WERI-Rb-1 (cell line): ENCODE results near the gene ATP8B1.

Experiments used
- DNase-seq: peaks from one replicate; pipeline ENCODE4 v3.0.0-alpha.2; 2020
- H3K27ac ChIP-seq: fragments of 250-450 bp; sonication (Bioruptor Pico); 2 replicates; pipeline ENCODE4 v1.5.1; 2020; ENCODE audit warnings: mild to moderate bottlenecking, moderate library complexity
- H3K27me3 ChIP-seq: fragments of 250-450 bp; sonication (Bioruptor Pico); 2 replicates; pipeline ENCODE4 v1.5.1; 2021; ENCODE audit warnings: mild to moderate bottlenecking, low read depth, moderate library complexity; ENCODE audit not compliant: insufficient read depth, severe bottlenecking
- H3K36me3 ChIP-seq: fragments of 250-450 bp; sonication (Bioruptor Pico); 2 replicates; pipeline ENCODE4 v1.5.1; 2020; ENCODE audit warnings: mild to moderate bottlenecking, moderate library complexity
- H3K4me3 ChIP-seq: 2 replicates; pipeline ENCODE4 v1.5.1; 2011; ENCODE audit warnings: low read depth, mild to moderate bottlenecking, control low read depth, low read length
- H3K9me3 ChIP-seq: fragments of 250-450 bp; sonication (Bioruptor Pico); 2 replicates; pipeline ENCODE4 v1.5.1; 2021; ENCODE audit warnings: mild to moderate bottlenecking, moderate library complexity; ENCODE audit not compliant: severe bottlenecking
- TF ChIP-seq, protein P1 (sequence below): IDR thresholded peaks from 2 replicates; pipeline ENCODE4 v1.5.1; 2011; ENCODE audit warnings: low read depth, mild to moderate bottlenecking, control low read depth, inconsistent platforms, low read length

Gene ATP8B1

DNA sequence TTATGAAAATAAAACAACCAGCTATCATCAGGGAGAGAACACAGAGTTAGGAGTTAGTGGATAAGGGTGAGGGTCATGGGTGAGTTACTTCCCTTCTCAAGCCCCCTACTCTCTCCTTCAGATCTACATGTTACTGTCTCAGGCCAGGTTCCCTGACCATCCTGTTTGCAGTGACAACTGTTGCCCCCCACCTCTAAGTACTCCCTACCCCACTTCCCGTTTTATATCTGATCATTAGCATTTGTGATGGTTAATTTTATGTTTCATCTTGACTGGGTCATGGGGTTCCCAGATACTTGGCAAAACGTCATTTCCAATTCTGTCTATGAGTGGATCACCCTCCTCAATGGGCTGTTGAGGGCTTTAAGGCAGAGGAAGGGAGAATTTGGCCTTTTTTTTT lies 32.8 kb upstream of the ATP8B1 start:
- Histone ChIP-seq H3K36me3 (no peaks in the 10 kb centered on the region), H3K27me3 (no peaks in the 10 kb centered on the region), H3K9me3 (peaks cover 8% of the 10 kb centered on the region), H3K27ac (peak overlapping the region; percentile 46), H3K4me3 (no peak overlapping the region)
- TF ChIP-seq, protein P1, sequence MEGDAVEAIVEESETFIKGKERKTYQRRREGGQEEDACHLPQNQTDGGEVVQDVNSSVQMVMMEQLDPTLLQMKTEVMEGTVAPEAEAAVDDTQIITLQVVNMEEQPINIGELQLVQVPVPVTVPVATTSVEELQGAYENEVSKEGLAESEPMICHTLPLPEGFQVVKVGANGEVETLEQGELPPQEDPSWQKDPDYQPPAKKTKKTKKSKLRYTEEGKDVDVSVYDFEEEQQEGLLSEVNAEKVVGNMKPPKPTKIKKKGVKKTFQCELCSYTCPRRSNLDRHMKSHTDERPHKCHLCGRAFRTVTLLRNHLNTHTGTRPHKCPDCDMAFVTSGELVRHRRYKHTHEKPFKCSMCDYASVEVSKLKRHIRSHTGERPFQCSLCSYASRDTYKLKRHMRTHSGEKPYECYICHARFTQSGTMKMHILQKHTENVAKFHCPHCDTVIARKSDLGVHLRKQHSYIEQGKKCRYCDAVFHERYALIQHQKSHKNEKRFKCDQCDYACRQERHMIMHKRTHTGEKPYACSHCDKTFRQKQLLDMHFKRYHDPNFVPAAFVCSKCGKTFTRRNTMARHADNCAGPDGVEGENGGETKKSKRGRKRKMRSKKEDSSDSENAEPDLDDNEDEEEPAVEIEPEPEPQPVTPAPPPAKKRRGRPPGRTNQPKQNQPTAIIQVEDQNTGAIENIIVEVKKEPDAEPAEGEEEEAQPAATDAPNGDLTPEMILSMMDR: no peak
- DNase-seq: no peak

DNA sequence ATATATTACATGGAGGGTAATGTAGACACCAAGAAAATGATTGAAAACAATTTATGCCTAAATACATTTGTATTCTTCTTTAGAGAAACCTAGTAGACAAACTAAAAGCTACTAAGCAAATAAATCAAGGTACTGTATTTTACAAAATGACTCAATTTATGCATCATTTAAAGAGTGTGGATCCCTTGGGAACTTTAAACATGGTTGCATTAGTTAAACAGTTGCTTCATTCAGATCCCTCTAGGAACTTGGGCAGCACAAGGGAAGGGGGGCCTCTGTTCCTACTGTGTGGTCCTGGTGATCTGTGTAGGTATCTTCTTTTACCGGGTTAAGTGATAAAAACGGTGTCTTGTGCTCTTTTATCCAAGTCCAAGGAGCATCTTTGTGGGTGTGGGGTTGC lies 31.5 kb upstream of the ATP8B1 start:
- TF ChIP-seq, protein P1: no peak
- H3K36me3 ChIP-seq: no peaks in the 10 kb centered on the region

DNA sequence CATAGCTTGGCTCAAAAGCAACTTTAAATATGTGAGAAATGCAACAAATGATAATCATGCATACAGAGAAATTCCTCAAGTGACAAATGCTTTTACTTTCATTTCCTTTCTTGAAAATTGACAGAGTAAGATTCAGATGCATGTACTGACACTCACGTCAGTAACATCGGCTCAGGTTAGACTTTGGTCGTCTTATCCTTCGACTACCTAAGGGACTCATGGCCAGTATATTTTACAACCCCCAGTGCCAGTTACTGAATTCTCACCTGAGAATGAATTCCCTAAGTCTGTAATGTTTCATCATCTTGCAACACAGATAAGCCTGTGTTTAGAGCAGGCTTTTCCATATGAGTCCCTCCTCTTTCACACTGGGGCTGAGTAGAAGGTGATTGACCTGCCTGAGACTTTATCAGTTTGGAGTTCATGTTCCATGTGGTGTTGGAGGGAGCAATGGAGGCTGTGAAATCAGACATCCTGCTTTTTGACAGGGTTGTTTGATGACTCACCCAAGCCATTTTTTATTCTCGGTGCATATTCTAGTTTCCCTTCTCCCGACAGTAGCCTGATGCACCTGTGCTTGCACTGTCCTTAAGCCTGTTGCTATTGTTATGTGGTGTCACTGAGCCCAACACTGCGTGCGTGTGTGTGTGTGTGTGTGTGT lies 30.5 kb upstream of the ATP8B1 start:
- Histone ChIP-seq H3K4me3 (no peak overlapping the region), H3K27ac (no peak overlapping the region), H3K36me3 (no peaks in the 10 kb centered on the region), H3K9me3 (peaks cover 8% of the 10 kb centered on the region), H3K27me3 (no peaks in the 10 kb centered on the region)
- DNase-seq: no peak
- TF ChIP-seq, protein P1: no peak

More for the DNA sequence above, 31.5 kb upstream of the ATP8B1 start:
- Histone ChIP-seq H3K27ac (no peak overlapping the region), H3K4me3 (no peak overlapping the region), H3K9me3 (peaks cover 8% of the 10 kb centered on the region), H3K27me3 (no peaks in the 10 kb centered on the region)
- DNase-seq: no peak

DNA sequence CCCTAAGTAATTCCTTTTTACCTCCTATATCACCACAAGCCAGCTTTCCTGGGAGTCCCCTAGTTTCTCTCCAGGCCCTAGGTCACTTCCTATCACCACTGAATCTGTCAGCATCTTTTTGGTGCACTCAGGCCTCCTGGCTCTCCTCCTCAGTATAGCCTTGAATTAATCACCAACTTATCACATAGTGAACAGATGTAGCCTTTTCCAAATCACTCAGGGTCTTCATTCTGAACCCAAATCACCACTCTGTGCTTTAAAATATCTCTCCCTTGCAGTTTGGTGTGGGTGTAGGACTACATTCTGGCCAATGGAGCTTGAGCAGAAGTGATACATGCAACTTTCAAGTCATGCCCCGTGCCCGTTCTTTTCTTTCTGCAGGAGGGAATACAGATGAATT lies 29.6 kb upstream of the ATP8B1 start:
- Histone ChIP-seq H3K27me3 (no peaks in the 10 kb centered on the region), H3K27ac (no peak overlapping the region), H3K4me3 (no peak overlapping the region), H3K9me3 (peaks cover 8% of the 10 kb centered on the region), H3K36me3 (no peaks in the 10 kb centered on the region)
- TF ChIP-seq, protein P1: no peak
- no peak for DNase-seq

DNA sequence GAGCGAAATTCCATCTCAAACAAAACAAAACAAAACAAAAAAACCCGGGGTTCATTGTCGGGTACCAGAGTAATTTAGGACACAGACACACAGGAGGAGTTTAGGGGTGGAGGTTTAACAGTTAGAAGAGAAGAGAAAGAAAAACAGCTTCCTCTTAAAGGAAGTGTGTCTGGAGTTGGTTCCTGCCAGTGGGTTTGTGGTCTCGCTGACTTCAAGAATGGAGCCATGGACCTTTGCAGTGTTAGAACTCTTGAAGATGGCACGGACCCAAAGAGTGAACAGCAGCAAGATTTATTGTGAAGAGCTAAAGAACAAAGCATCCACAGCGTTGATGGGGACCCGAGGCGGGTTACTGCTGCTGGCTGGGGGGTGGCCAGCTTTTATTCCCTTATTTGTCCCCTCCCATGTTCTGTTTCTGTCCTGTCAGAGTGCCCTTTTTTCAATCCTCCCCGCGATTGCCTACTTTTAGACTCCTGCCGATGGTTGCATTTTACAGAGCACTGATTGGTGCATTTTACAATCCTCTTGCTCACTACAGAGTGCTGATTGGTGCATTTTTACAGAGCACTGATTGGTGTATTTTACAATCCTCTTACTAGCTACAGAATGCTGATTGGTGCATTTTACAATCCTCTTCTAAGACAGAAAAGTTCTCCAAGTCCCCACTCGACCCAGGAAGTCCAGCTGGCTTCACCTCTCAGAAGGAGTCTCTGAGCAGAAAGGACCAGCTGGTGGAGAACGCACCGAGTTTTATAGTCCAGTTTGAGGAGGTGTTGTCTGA lies 28.7 kb upstream of the ATP8B1 start:
- Histone ChIP-seq H3K36me3 (no peaks in the 10 kb centered on the region), H3K4me3 (no peak overlapping the region), H3K9me3 (peaks cover 8% of the 10 kb centered on the region), H3K27ac (no peak overlapping the region), H3K27me3 (no peaks in the 10 kb centered on the region)
- TF ChIP-seq, protein P1: no peak
- no peak for DNase-seq

DNA sequence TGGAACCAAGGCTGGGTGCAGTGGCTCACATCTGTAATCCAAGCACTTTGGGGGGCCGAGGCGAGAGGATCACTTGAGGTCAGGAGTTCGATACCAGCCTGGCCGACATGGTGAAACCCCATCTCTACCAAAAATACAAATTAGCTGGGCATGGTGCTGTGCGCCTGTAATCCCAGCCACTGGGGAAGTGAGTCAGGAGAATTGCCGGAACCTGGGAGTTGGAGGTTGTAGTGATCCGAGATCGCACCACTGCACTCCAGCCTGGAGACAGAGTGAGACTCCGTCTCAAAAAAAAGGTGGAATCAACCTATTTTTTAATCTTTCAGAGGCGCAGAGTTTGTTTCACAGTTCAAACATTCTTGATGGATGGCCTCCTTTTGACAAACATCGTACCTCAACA lies 24.5 kb upstream of the ATP8B1 start:
- Histone ChIP-seq H3K9me3 (peaks cover 8% of the 10 kb centered on the region), H3K27ac (no peak overlapping the region), H3K4me3 (no peak overlapping the region), H3K36me3 (no peaks in the 10 kb centered on the region), H3K27me3 (no peaks in the 10 kb centered on the region)
- TF ChIP-seq, protein P1: no peak
- DNase-seq: no peak
